Effector CD8-positive, alpha-beta T cell (primary cell): ENCODE results near the gene CASKIN2.

Experiments used
- DNase-seq: peaks from one replicate; lab custom pipeline; 2025; lab: John Stamatoyannopoulos, UW

The CASKIN2 gene

DNA sequence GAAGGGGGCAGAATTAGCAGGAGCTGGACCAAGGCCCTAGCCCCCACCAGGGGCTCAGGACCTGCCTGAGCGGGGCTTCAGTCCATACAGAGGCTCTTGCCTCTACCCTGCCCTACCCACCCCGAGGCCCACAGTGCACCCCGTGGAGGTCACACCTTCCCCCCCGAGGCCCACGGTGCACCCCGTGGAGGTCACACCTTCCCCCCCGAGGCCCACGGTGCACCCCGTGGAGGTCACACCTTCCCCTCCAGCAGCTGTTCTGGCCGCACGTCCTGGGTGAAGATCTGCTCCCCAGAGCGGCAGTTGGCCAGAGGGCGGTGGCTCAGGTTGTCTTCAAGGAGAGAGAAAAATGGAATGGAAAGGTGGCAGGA, 11.4 kb downstream of the CASKIN2 start:
- DNase-seq, result no peak

- no peak for DNase-seq
Observed at GRCh38 chr17:75503337-75503950, 11.9 kb downstream of the CASKIN2 start.

DNA sequence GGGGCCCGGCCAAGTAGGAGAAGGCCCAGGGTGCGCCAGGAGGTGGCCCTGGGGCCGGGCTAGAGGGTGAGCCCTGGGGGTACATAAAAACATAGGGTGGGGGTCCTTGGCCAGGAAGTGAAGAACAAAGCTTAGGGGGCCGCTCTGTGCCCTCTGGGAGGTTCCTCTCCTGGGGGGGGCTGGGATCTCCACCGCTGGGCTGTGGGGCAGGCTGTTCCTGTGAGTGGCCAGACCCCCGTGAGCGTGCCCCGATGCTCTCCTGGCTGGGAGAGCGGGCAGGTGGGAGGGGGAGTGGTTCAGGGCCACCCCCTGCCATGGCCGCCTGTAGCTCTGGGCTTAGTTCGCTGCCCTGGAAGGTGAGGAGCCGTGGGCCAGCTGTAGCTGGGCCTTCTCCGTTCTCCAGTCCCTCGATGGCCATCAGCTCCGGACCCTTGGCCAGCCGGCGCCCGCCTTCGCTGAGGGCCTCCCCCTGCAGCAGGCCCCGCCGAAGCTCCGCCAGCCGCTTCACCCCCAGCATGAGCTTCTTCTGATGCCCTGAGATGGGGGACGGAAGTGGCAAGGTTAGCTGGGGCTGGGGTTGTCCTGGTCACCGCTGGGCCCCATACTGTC, 12.5 kb downstream of the CASKIN2 start:
- DNase-seq, result no peak

GRCh38 chr17:75502072-75502720, 13.1 kb downstream of the CASKIN2 start:
- DNase-seq, result no peak

- DNase-seq, result no peak
Observed at GRCh38 chr17:75501378-75502071, 13.8 kb downstream of the CASKIN2 start.

DNA sequence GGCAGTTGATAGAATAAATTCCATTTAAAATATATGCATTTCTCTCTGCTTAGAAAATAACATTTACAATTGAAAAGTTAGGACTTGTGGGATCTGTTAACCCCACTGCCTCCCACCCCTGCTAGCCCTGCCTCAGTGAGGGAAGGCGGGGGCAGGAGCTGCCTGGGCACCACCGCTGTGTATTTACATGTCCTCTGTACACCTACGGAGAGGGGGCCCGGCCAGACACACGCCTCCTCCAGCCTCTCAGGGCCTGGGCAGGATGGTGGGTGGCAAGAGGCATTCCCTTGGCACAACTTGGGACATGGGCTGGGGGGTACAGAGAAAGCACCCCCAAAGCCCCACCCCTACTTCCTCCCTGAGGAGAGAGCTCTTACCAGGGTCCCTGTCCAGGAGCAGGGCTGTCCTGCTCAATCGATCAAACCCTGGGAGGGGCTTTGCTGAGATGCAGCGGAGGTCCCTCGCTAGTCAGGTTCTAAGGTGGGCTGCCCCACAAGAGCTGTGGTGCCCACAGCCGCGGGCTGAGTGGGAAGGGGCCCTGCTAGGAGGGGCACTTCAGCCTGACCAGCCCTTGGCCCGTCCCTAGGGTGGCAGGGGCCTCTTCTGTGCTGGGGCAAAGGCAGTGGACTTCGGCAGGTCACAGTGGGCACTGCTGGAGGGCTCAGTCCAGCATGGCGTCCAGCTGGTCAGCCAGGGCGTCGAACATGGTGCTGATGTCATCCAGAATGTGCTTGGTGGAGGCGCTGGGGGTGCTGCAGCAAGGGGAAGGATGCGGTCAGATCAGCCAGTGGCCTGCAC, 14.7 kb downstream of the CASKIN2 start:
- DNase-seq, result no peak

GRCh38 chr17:75499313-75500022, 15.9 kb downstream of the CASKIN2 start:
- no peak for DNase-seq

DNA sequence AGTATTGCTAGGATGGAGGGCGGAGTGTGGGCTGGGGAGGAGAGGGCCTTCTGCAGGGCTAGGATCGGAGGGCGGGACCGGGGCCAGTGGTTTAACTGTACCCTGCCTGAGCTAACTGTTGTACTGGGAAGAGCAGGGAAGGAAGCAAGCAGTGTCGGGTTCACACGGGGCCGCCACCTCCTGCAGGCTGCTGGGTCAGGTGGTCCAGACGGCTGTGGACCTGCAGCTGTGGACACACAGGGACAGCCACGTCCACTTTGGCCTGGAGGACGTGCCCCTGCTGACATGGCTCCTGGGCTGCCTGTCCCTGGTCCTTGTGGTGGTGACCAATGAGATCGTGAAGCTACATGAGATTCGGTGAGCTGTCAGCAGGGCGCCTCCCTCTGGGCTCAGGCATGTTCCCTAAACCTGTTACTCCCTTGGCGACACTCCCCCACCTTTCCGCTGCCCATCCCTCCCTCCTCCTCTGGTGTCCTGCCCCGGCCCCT, 16.6 kb downstream of the CASKIN2 start:
- DNase-seq, result no peak

DNA sequence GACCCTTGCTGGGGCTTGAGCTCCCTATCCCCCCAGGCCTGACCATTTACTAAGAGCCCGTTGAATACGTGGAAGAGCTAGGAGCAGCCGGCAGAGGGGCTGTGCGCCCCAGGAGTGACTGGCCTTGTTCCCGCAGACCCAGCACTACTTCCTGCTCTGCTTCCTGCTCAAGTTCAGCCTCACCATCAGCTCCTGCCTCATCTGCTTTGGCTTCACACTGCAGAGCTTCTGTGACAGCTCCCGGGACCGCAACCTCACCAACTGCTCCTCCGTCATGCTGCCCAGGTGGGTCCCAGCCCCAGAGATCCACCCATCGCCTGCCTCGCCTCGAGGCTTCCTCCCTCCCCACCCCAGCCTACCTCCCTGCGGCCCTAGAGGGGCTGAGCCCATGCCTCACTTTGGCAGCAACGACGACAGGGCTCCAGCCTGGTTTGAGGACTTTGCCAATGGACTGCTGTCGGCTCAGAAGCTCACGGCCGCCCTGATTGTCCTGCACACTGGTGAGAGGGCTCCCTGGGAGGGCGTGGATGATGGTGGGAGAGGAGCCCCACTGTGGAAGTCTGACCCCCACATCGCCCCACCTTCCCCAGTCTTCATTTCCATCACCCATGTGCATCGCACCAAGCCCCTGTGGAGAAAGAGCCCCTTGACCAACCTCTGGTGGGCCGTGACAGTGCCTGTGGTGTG, 17.2 kb downstream of the CASKIN2 start:
- DNase-seq, result no peak

- DNase-seq, result no peak
Observed at GRCh38 chr17:75496005-75496404, 19.3 kb downstream of the CASKIN2 start.

- DNase-seq, result no peak
Observed at GRCh38 chr17:75494326-75494877, 20.9 kb downstream of the CASKIN2 start.

DNA sequence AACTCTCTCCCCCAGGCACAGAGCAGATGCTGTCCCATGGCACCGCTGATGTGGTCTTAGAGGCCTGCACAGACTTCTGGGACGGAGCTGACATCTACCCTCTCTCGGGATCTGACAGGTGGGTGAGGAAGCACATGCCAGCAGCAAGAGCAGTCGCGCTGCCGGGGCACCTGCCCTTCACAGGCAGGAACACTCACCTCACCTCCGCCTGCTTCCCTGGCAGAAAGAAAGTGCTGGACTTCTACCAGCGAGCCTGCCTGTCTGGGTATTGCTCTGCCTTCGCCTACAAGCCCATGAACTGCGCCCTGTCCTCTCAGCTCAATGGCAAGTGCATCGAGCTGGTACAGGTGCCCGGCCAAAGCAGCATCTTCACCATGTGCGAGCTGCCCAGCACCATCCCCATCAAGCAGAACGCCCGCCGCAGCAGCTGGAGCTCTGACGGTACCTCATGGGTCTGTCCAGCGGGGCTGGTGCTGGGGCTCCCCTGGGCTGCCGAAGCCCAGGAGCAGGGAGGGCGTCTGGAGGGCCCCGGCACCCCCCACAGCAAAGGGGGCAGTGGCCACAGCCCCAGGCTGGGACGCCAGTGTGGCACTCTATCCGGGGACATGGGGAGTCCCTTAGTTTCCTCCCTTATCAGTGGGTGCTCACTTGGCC, 21.7 kb downstream of the CASKIN2 start:
- no peak for DNase-seq

DNA sequence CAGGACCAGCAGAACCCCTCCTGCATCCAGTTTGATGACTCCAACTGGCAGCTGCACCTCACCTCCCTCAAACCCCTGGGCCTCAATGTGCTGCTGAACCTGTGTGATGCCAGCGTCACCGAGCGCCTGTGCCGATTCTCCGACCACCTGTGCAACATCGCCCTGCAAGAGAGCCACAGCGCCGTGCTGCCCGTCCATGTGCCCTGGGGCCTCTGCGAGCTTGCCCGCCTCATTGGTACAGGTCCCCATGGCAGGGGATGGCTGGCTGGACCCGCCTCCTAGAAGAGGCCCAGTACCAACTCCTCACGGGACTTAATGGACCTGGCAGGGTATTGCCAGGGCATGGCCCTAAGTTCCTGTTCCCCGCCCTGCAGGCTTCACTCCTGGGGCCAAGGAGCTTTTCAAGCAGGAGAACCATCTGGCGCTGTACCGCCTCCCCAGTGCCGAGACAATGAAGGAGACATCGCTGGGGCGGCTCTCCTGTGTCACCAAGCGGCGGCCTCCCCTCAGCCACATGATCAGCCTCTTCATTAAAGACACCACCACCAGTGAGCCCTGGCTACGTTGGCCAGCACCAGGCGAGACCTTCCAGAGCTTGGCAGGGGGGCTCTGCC, 22.7 kb downstream of the CASKIN2 start:
- no peak for DNase-seq

DNA sequence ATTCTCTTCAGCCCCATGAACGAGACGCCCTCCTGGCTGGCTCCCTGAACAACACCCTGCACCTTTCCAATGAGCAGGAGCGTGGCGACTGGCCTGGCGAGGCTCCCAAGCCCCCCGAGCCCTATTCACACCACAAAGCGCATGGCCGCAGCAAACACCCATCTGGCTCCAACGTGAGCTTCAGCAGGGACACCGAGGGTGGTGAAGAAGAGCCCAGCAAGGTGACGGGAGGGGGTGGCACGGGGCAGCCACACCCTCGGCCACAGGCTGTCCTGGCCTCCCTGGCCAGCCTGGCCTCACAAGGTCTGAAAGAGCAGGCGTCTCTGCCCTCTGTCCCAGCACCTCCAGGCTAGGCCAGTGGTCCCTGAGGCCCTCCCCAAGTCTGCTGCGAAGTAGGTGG, 23.7 kb downstream of the CASKIN2 start:
- DNase-seq, result no peak

DNA sequence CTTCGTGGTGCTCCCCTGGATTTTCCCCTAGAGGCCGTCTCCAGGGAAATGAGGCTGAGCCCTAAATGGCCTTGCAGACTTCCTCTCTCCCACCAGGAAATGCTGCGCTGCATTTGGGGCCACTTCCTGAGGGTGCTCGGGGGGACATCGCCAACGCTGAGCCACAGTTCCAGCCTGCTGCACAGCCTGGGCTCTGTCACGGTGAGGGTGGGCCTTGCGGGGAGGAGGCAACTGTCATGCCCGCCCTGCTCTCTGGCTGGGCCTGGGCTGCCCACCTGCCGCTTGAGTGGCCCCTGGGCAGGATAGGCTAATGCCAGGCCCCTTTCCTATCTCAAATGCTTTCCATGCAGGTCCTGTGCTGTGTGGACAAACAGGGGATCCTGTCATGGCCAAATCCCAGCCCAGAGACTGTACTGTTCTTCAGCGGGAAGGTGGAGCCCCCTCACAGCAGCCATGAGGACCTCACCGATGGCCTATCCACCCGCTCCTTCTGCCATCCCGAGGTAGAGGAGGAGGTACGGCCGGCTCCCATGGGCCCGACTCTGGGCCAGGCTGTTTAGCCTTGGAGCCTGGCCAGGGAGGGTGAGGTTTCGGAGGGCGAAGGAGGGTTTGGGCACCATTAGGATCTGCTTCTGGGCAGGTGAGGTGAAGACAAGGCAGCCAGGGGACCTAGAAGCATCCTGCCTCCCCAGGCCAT, 24.2 kb downstream of the CASKIN2 start:
- DNase-seq, result no peak

- DNase-seq, result no peak
Observed at GRCh38 chr17:75490173-75490743, 25.1 kb downstream of the CASKIN2 start.

DNA sequence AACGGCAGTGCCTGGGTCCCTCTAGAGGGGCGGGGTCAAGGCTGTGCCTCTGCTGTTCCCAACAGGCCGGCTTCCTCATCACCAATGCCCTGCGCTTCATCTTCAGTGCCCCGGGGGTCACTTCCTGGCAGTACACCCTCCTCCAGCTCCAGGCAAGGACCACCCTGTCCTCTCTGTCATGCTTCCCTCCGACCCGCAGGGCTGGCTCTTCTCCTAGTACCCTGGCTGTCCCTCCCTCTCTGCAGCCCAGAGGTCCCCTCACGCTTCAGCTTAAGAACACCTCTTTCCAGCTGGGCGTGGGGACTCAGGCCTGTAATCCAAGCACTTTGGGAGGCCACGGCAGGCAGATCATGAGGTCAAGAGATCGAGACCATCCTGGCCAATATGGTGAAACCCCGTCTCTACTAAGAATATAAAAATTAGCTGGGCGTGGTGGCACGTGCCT, 25.8 kb downstream of the CASKIN2 start:
- no peak for DNase-seq
